Esophagus muscularis mucosa (tissue), 4 donors: ENCODE measurements around the gene PRSS3.

Experiments
- CTCF ChIP-seq, 3 experiments: fragments of 200-600 bp in 2 of 3; fragments of 450-650 bp in 1 of 3; sonication (generic) in 2 of 3; IDR thresholded peaks; one replicate each; pipeline ENCODE4 v1.5.1; 2017 to 2019; ENCODE audit warnings: antibody characterized with exemption in 3 of 3, mild to moderate bottlenecking in 2 of 3, moderate library complexity in 1 of 3
- EP300 ChIP-seq: sonication (generic); formaldehyde crosslinking; IDR thresholded peaks from one replicate; pipeline ENCODE4 v1.6.1; 2017; ENCODE audit warnings: antibody characterized with exemption
- POLR2A ChIP-seq: fragments of 450-650 bp; IDR thresholded peaks from one replicate; pipeline ENCODE4 v1.6.1; 2017; ENCODE audit warnings: antibody characterized with exemption, moderate library complexity, mild to moderate bottlenecking, low read depth
- POLR2AphosphoS5 ChIP-seq, 2 donors: sonication (generic); formaldehyde crosslinking; IDR thresholded peaks; one replicate each; pipeline ENCODE4 v1.6.1; 2017; ENCODE audit warnings: antibody characterized with exemption in 2 of 2

- TF ChIP-seq CTCF (IDR thresholded peaks at IDR 0.05) (no peak), POLR2A (no peak), EP300 (no peak), POLR2AphosphoS5 (IDR thresholded peaks at IDR 0.05) (no peak)
Measured at GRCh38 chr9:33809506-33809905, 14.1 kb downstream of the PRSS3 start.
